Liver (tissue), 9 donors: Measurements from ENCODE around the gene CCDC116. TPM values are rescaled to one million over a fixed set of nuclear protein-coding genes. Genes with fewer than 3 reads are reported as not detected.

Experiments used
- DNase-seq: peaks from one replicate; pipeline ENCODE4 v3.0.0-alpha.2; 2017; ENCODE audit warnings: low spot score
- H3K27ac ChIP-seq, 2 donors: one replicate each; pipeline ENCODE4 v1.7.0; 2013; ENCODE audit warnings: inconsistent platforms in 2 of 2, low read length in 2 of 2, control low read depth in 1 of 2, low read depth in 1 of 2, mild to moderate bottlenecking in 1 of 2
- H3K27me3 ChIP-seq, 4 donors: one replicate each; pipeline versions ENCODE4 v1.6.1 to v1.7.0; 2013; ENCODE audit warnings: low read length in 3 of 4, inconsistent platforms in 1 of 4, mild to moderate bottlenecking in 1 of 4, moderate library complexity in 1 of 4; ENCODE audit not compliant: control insufficient read depth in 4 of 4, insufficient read depth in 4 of 4
- H3K36me3 ChIP-seq, 4 donors: one replicate each; pipeline versions ENCODE4 v1.6.1 to v1.7.0; 2013; ENCODE audit warnings: low read length in 3 of 4, mild to moderate bottlenecking in 3 of 4, low read depth in 1 of 4, moderate library complexity in 1 of 4; ENCODE audit not compliant: control insufficient read depth in 4 of 4, insufficient read depth in 3 of 4
- H3K4me1 ChIP-seq, 4 donors: one replicate each; pipeline versions ENCODE4 v1.6.1 to v1.7.0; 2013; ENCODE audit warnings: low read length in 3 of 4, mild to moderate bottlenecking in 3 of 4, moderate library complexity in 1 of 4; ENCODE audit not compliant: control insufficient read depth in 4 of 4, insufficient read depth in 4 of 4
- H3K4me3 ChIP-seq, 3 donors: one replicate each; pipeline versions ENCODE4 v1.6.1 to v1.7.0; 2013; ENCODE audit warnings: low read length in 3 of 3, control low read depth in 1 of 3, low read depth in 1 of 3, mild to moderate bottlenecking in 1 of 3
- H3K9ac ChIP-seq, 2 donors: one replicate each; pipeline ENCODE4 v1.7.0; 2013; ENCODE audit warnings: low read length in 2 of 2, mild to moderate bottlenecking in 2 of 2, moderate library complexity in 2 of 2, control low read depth in 1 of 2, low read depth in 1 of 2
- H3K9me3 ChIP-seq, 4 donors: one replicate each; pipeline versions ENCODE4 v1.6.1 to v1.7.0; 2013; ENCODE audit warnings: low read length in 3 of 4; ENCODE audit not compliant: control insufficient read depth in 4 of 4
- ATF3 ChIP-seq: IDR thresholded peaks from 2 replicates; pipeline ENCODE4 v1.6.1; 2016; ENCODE audit warnings: antibody characterized with exemption
- CTCF ChIP-seq: fragments of 150-350 bp; IDR thresholded peaks from 2 replicates; pipeline ENCODE4 v1.5.1; 2017; ENCODE audit warnings: improper control_type of control experiment, low read depth, low read length; ENCODE audit not compliant: missing input control
- EGR1 ChIP-seq, 2 donors: IDR thresholded peaks; 2 replicates each; pipeline ENCODE4 v1.6.1; 2016 to 2018; ENCODE audit warnings: antibody characterized with exemption in 2 of 2, low read depth in 2 of 2
- FOXA1 ChIP-seq: IDR thresholded peaks from 2 replicates; pipeline ENCODE4 v1.6.1; 2016; ENCODE audit warnings: antibody characterized with exemption
- FOXA2 ChIP-seq: IDR thresholded peaks from 2 replicates; pipeline ENCODE4 v1.6.1; 2016; ENCODE audit warnings: antibody characterized with exemption
- GABPA ChIP-seq, 2 donors: IDR thresholded peaks in 1 of 2; conservative IDR thresholded peaks in 1 of 2; 2 replicates each; pipeline ENCODE4 v1.6.1; 2016; ENCODE audit warnings: antibody characterized with exemption in 2 of 2, mild to moderate bottlenecking in 1 of 2, moderate library complexity in 1 of 2
- HNF4A ChIP-seq, 2 donors: conservative IDR thresholded peaks; 2 replicates each; pipeline ENCODE4 v1.6.1; 2016; ENCODE audit warnings: antibody characterized with exemption in 2 of 2, mild to moderate bottlenecking in 2 of 2
- HNF4G ChIP-seq: IDR thresholded peaks from 2 replicates; pipeline ENCODE4 v1.6.1; 2016; ENCODE audit warnings: antibody characterized with exemption
- JUND ChIP-seq, 2 donors: IDR thresholded peaks; 2 replicates each; pipeline ENCODE4 v1.6.1; 2016; ENCODE audit warnings: antibody characterized with exemption in 2 of 2
- MAX ChIP-seq: IDR thresholded peaks from 2 replicates; pipeline ENCODE4 v1.6.1; 2016; ENCODE audit warnings: antibody characterized with exemption
- NR2F2 ChIP-seq: IDR thresholded peaks from 2 replicates; pipeline ENCODE4 v1.6.1; 2016; ENCODE audit warnings: antibody characterized with exemption
- RAD21 ChIP-seq, 2 donors: IDR thresholded peaks; 2 replicates each; pipeline ENCODE4 v1.6.1; 2016; ENCODE audit warnings: antibody characterized with exemption in 2 of 2, mild to moderate bottlenecking in 2 of 2
- REST ChIP-seq: IDR thresholded peaks from 2 replicates; pipeline ENCODE4 v1.6.1; 2016; ENCODE audit warnings: antibody characterized with exemption, mild to moderate bottlenecking
- RXRA ChIP-seq, 2 donors: IDR thresholded peaks; 2 replicates each; pipeline ENCODE4 v1.6.1; 2017 to 2018; ENCODE audit warnings: antibody characterized with exemption in 2 of 2, mild to moderate bottlenecking in 1 of 2
- SP1 ChIP-seq: IDR thresholded peaks from 2 replicates; pipeline ENCODE4 v1.6.1; 2018; ENCODE audit warnings: antibody characterized with exemption, mild to moderate bottlenecking
- TAF1 ChIP-seq: conservative IDR thresholded peaks from 2 replicates; pipeline ENCODE4 v1.6.1; 2016; ENCODE audit warnings: antibody characterized with exemption, mild to moderate bottlenecking
- YY1 ChIP-seq: IDR thresholded peaks from 2 replicates; pipeline ENCODE4 v1.6.1; 2016; ENCODE audit warnings: antibody characterized with exemption, mild to moderate bottlenecking
- ZBTB33 ChIP-seq: IDR thresholded peaks from 2 replicates; pipeline ENCODE4 v1.6.1; 2016; ENCODE audit warnings: antibody characterized with exemption
- WGBS: extraction: QIAGEN DNeasy Blood & Tissue Kit; methylation state at CpG from one replicate; pipeline ENCODE4 v1.1.7; 2013; 5-methylcytosine and 5-hydroxymethylcytosine counted together
- polyA plus RNA-seq, 2 donors: library from polyadenylated mRNA; stranded (reverse) in 1 of 2; unstranded in 1 of 2; fragments of 200-250 nt in 1 of 2; fragments of >200 nt in 1 of 2; fragmentation: Nextera tagmentation in 1 of 2; extraction: Ambion mirVana in 1 of 2; gene quantifications; one replicate each; pipeline versions ENCODE4 v1.2.1 to v1.2.3, GENCODE V29; 2013 to 2015
- total RNA-seq, 2 donors: library from RNA; depleted of rRNA; stranded (reverse); fragments of >200 nt; gene quantifications; one replicate each; pipeline ENCODE4 v1.2.3, GENCODE V29; 2014
- donor health status: healthy.
- donor health status: healthy.
- donor health status: healthy.
- donor health status: healthy.
- donor health status: healthy.

Gene CCDC116
- total and polyA plus RNA-seq, 4 donors = 0.05 to 0.08 (median 0.05) TPM; not detected in 1

GRCh38 chr22:21611210-21611977, 21.2 kb upstream of the CCDC116 start:
- Histone ChIP-seq H3K4me1 (no peaks in the 10 kb centered on the region), H3K36me3 (peaks cover 3 to 33% (median 22%) of the 10 kb centered on the region in 4 donors), H3K4me3 (no peak overlapping the region), H3K27ac (no peak overlapping the region), H3K27me3 (no peaks in the 10 kb centered on the region), H3K9me3 (no peaks in the 10 kb centered on the region), H3K9ac (no peak overlapping the region)
- TF ChIP-seq RAD21 (IDR thresholded peaks at IDR 0.05) = no peak
- no peak for TF ChIP-seq YY1
- TF ChIP-seq RXRA (IDR thresholded peaks at IDR 0.05) = no peak
- TF ChIP-seq HNF4G = no peak
- TF ChIP-seq ZBTB33 = no peak
- TF ChIP-seq GABPA (IDR thresholded peaks at IDR 0.05 in 1 of 2, conservative IDR thresholded peaks at IDR 0.05 in 1 of 2) = no peak
- TF ChIP-seq NR2F2 = no peak
- no peak for TF ChIP-seq ATF3
- no peak for TF ChIP-seq FOXA2
- TF ChIP-seq FOXA1 = no peak
- no peak for TF ChIP-seq HNF4A (conservative IDR thresholded peaks at IDR 0.05)
- no peak for TF ChIP-seq SP1
- no peak for TF ChIP-seq REST
- TF ChIP-seq TAF1 = no peak
- no peak for TF ChIP-seq MAX
- TF ChIP-seq JUND (IDR thresholded peaks at IDR 0.05) = no peak
- no peak for TF ChIP-seq EGR1 (IDR thresholded peaks at IDR 0.05; ENCODE audit: low read depth in 2 of 2)
- TF ChIP-seq CTCF = no peak
- WGBS = 93% methylated on average over 4 of the region's 4 CpGs
- no peak for DNase-seq
